ENCODE measurements around the gene LRRC7.

DNA sequence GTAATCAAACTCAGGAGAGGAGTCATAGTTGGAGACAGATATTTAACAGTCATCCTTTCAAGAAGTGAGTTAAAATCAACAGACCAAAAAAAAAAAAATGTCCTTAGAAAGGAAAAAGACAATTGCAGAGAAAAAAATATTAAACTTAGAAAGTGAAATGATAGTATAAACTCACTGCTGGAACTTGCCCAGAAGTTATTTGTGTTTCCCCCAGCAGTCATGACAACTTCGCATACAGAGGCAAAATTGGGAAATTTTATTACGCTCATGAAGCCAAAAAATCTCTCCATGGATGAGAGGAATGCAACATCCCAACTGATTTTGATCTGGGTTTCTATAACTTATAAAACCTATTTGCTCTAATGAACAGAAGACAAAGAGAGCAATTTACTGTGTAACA is 198.2 kb downstream of the LRRC7 start:
- TF ChIP-seq POLR2A (IDR thresholded peaks at IDR 0.05; ENCODE audit: low read depth, low read length) = no peak
- no peak for TF ChIP-seq POLR2AphosphoS5 (IDR thresholded peaks at IDR 0.05; ENCODE audit: low read depth, low read length)

Data from GM12892 (cell line).